ENCODE data around the gene CDK2AP2.
"Not testable (repeated sequence)": the region's sequence is repeated elsewhere in the genome, so short reads cannot be mapped to it uniquely, and the experiment has no call there.

Gene CDK2AP2

GRCh38 chr11:67524480-67524808, 16.5 kb upstream of the CDK2AP2 start:
- in situ Hi-C loops (cut with HindIII; ENCODE audit: low sequenced_read_pairs), result no loop called here

GRCh38 chr11:67523556-67524479, 15.9 kb upstream of the CDK2AP2 start:
- in situ Hi-C loops (cut with HindIII; ENCODE audit: low sequenced_read_pairs), result no loop called here

GRCh38 chr11:67522844-67523555, 15.0 kb upstream of the CDK2AP2 start, which contains the start of gene CABP2:
Gene CABP2, minus strand, starts transcription at chr11:67523446. Its CDS starts 120 bp downstream, at chr11:67523326.
- in situ Hi-C loops (cut with HindIII; ENCODE audit: low sequenced_read_pairs), result no loop called here

- in situ Hi-C loops (cut with HindIII; ENCODE audit: low sequenced_read_pairs), result no loop called here
Measured at GRCh38 chr11:67522338-67522737, 14.4 kb upstream of the CDK2AP2 start.

GRCh38 chr11:67521924-67522323, 14.0 kb upstream of the CDK2AP2 start:
- in situ Hi-C loops (cut with HindIII; ENCODE audit: low sequenced_read_pairs), result no loop called here

- in situ Hi-C loops (cut with HindIII; ENCODE audit: low sequenced_read_pairs), result no loop called here
Measured at GRCh38 chr11:67520856-67521824, 13.2 kb upstream of the CDK2AP2 start.

- in situ Hi-C loops (cut with HindIII; ENCODE audit: low sequenced_read_pairs), result no loop called here
Measured at GRCh38 chr11:67519726-67520125, 11.8 kb upstream of the CDK2AP2 start.

GRCh38 chr11:67517784-67518552, 10.0 kb upstream of the CDK2AP2 start:
- in situ Hi-C loops (cut with HindIII; ENCODE audit: low sequenced_read_pairs), result no loop called here

GRCh38 chr11:67516806-67517205, 8.8 kb upstream of the CDK2AP2 start:
- in situ Hi-C loops (cut with HindIII; ENCODE audit: low sequenced_read_pairs), result no loop called here

GRCh38 chr11:67514116-67514515, 6.2 kb upstream of the CDK2AP2 start:
- in situ Hi-C loops (cut with HindIII; ENCODE audit: low sequenced_read_pairs), result no loop called here

- in situ Hi-C loops (cut with HindIII; ENCODE audit: low sequenced_read_pairs), result not testable (repeated sequence)
Measured at GRCh38 chr11:67511558-67511957, 3.6 kb upstream of the CDK2AP2 start.

- in situ Hi-C loops (cut with HindIII; ENCODE audit: low sequenced_read_pairs), result no loop called here
Measured at GRCh38 chr11:67510023-67510345, 2.0 kb upstream of the CDK2AP2 start.

- in situ Hi-C loops (cut with HindIII; ENCODE audit: low sequenced_read_pairs), result no loop called here
Measured at GRCh38 chr11:67508486-67509121, 642 bp upstream of the CDK2AP2 start.

- in situ Hi-C loops (cut with HindIII; ENCODE audit: low sequenced_read_pairs), result no loop called here
Measured at GRCh38 chr11:67507242-67507863, 609 bp downstream of the CDK2AP2 start.

GRCh38 chr11:67506426-67507051, 1.4 kb downstream of the CDK2AP2 start:
- in situ Hi-C loops (cut with HindIII; ENCODE audit: low sequenced_read_pairs), result no loop called here

- in situ Hi-C loops (cut with HindIII; ENCODE audit: low sequenced_read_pairs), result no loop called here
Measured at GRCh38 chr11:67505605-67506396, 2.2 kb downstream of the CDK2AP2 start.

- in situ Hi-C loops (cut with HindIII; ENCODE audit: low sequenced_read_pairs), result no loop called here
Measured at GRCh38 chr11:67504950-67505581, 2.9 kb downstream of the CDK2AP2 start, which contains the start of gene PITPNM1. Gene PITPNM1, minus strand, starts transcription at chr11:67505363. Its CDS starts 1,183 bp downstream, at chr11:67504180.

Measured in endothelial cell of hepatic sinusoid (primary cell).